Brain microvascular endothelial cell (primary cell): ENCODE results near the gene ZNFX1.

Experiments used
- DNase-seq: peaks from one replicate; pipeline ENCODE4 v3.0.0-alpha.2; 2020
- H3K27ac ChIP-seq: fragments of 250-450 bp; sonication (Bioruptor Pico); 2 replicates; pipeline ENCODE4 v1.5.1; 2020; ENCODE audit warnings: mild to moderate bottlenecking, moderate library complexity
- H3K27me3 ChIP-seq: fragments of 250-450 bp; sonication (Bioruptor Pico); replicated peaks from 2 replicates; pipeline ENCODE4 v1.5.1; 2020; ENCODE audit warnings: mild to moderate bottlenecking
- H3K36me3 ChIP-seq: fragments of 250-450 bp; sonication (Bioruptor Pico); replicated peaks from 2 replicates; pipeline ENCODE4 v1.5.1; 2020; ENCODE audit warnings: mild to moderate bottlenecking
- H3K4me3 ChIP-seq: 2 replicates; pipeline ENCODE4 v1.5.1; 2011; ENCODE audit warnings: low read depth, mild to moderate bottlenecking, control low read depth, low read length, moderate library complexity
- CTCF ChIP-seq: IDR thresholded peaks from 2 replicates; pipeline ENCODE4 v1.5.1; 2011; ENCODE audit warnings: low read depth, mild to moderate bottlenecking, moderate library complexity, low read length, control low read depth, inconsistent platforms; ENCODE audit errors: missing control alignments
- in situ Hi-C: cut with HindIII; loops from 2 replicates; pipeline ENCODE4 v1.10.0; 2017; ENCODE audit warnings: low sequenced_read_pairs, low pct_ligation_motif_present

The ZNFX1 gene

GRCh38 chr20:49281913-49282467, 4.1 kb upstream of the ZNFX1 start:
- in situ Hi-C loops, result no loop called here
- peak overlapping the region; percentile 99 for H3K4me3 ChIP-seq
- H3K27ac ChIP-seq, result no peak overlapping the region
- no peak for TF ChIP-seq CTCF
- no peak for DNase-seq
- H3K36me3 ChIP-seq, result peaks cover 85% of the 10 kb centered on the region
- no peaks in the 10 kb centered on the region for H3K27me3 ChIP-seq

- H3K36me3 ChIP-seq, result peaks cover 78% of the 10 kb centered on the region
- H3K27ac ChIP-seq, result peak overlapping the region; percentile 10
- peak overlapping the region; percentile 99 for H3K4me3 ChIP-seq
- no peak for TF ChIP-seq CTCF
- H3K27me3 ChIP-seq, result no peaks in the 10 kb centered on the region
- peak; percentile 38 for DNase-seq
- in situ Hi-C loops, result no loop called here
Observed at GRCh38 chr20:49281059-49281912, 3.4 kb upstream of the ZNFX1 start.

DNA sequence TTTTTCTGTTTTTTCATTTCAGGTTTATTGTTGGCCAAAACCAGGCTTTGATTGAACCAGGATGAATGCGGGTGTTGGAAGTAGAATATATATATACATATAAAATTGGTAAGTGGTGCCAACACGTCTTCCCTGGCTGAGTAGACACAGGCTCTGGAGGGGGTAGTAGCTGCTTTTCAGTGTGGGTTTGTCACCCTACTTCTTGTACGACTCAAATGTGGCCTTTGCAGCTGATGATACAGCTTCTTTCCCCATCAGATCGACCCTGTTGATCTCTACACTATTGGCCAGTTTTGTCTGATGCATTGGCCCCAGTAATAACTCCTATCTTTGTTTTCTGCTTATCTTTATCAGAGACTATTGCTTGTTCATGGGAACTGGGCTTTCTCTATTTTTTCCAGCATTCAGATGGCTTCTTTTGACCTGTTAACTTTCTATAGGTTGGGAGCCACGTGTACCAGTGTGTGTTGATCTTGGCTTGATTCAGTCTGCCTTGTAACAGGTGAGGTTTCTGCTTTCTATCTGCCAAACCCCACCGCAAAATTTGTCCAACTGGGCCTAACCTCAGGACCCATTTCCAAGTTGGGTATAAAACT, 2.7 kb upstream of the ZNFX1 start:
- no peak for DNase-seq
- Histone ChIP-seq H3K4me3 (peak overlapping the region; percentile 99), H3K27me3 (no peaks in the 10 kb centered on the region), H3K27ac (no peak overlapping the region), H3K36me3 (peaks cover 70% of the 10 kb centered on the region)
- in situ Hi-C loops, result no loop called here
- TF ChIP-seq CTCF, result no peak

- no peak for DNase-seq
- no peaks in the 10 kb centered on the region for H3K27me3 ChIP-seq
- H3K4me3 ChIP-seq, result peak overlapping the region; percentile 99
- peak overlapping the region; percentile 6 for H3K27ac ChIP-seq
- in situ Hi-C loops, result no loop called here
- peaks cover 68% of the 10 kb centered on the region for H3K36me3 ChIP-seq
- TF ChIP-seq CTCF, result no peak
Observed at GRCh38 chr20:49279677-49280462, 2.0 kb upstream of the ZNFX1 start.

- peak; percentile 23 for DNase-seq
- TF ChIP-seq CTCF, result no peak
- peak overlapping the region; percentile 99 for H3K4me3 ChIP-seq
- in situ Hi-C loops, result no loop called here
- H3K36me3 ChIP-seq, result peaks cover 59% of the 10 kb centered on the region
- peak overlapping the region; percentile 91 for H3K27ac ChIP-seq
- H3K27me3 ChIP-seq, result no peaks in the 10 kb centered on the region
Observed at GRCh38 chr20:49278818-49279676, 1.2 kb upstream of the ZNFX1 start.
